HT1080 (cell line): ENCODE measurements around the gene ZNF367. TPM values are rescaled to one million over a fixed set of nuclear protein-coding genes. Genes with fewer than 3 reads are reported as not detected.

Experiments
- DNase-seq: peaks from one replicate; pipeline ENCODE4 v3.0.0-alpha.2; 2015; ENCODE audit warnings: low read depth
- total RNA-seq: library from RNA; depleted of rRNA; stranded (reverse); fragments of >200 nt; shearing (Covaris generic); gene quantifications from 2 replicates; pipeline ENCODE4 v1.2.3, GENCODE V29; 2014

Gene ZNF367
- total RNA-seq, 1 experiment from 2014 or later = 21.6 TPM

DNA sequence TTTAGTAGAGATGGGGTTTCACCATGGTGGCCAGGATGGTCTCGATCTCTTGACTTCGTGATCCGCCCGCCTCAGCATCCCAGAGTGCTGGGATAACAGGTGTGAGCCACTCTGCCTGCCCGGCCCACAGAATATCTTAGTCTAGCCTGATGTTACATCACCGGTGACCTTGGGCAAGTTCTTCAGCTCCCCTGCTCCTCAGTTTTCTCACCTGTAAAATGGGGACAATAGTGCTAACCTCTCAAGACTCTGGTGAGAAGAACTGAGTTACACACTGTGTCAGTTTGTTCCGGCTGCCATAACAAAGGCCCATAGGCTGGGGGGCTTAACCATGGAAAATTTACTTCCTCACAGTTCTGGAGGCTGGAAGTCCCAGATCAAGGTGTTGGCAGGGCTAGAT is 19.3 kb upstream of the ZNF367 start:
- no peak for DNase-seq

DNA sequence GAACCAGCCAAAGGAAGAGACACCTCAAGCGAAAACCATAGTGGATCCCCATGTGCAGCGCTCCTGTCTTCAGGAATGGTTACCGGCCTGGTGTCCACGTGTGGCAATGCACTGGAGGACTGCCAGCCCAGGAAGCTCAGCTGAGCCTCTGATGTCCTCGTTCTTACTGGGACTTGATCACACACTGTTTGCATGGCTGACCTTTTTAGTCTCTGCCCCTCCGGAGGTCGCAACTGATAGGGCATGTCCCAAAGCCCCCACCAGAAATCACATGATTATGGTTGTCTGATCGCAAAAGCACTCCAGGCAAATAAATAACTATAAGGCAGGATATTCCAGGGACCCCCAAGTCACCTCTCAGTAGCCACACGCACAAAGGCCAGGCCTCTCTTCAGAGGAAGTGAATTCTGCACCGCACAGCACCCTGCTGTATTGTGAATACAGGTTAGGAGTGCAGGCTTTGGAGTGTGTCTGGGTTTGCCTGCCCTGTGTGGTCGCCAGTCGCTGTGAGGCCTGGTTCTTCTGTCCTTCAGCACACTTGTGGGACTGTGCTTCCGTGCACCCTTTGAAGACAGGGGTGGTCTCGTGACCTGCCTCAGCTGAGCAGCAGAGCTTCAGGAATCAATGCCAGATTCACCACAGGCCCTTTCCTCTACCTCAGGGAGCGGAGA is 18.4 kb upstream of the ZNF367 start:
- no peak for DNase-seq

DNA sequence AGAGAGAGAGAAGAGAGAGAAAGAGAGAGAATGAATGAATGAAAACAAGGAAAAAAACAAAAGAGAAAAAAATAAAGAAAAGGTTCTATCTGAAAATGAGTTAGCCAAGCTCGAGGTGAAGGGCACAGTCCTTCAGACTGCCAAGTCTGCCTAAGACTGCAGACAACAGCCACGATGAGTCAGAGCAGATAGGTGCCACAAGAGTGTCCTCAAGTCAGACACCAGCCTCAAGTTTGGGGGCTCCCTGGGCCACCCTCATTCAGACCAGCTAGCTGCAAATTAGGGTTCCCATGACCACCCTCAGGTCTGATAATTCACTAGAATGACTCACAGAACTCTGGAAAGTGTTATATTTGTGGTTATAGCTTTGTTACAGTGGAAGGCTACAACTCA is 17.9 kb upstream of the ZNF367 start:
- DNase-seq = no peak

DNA sequence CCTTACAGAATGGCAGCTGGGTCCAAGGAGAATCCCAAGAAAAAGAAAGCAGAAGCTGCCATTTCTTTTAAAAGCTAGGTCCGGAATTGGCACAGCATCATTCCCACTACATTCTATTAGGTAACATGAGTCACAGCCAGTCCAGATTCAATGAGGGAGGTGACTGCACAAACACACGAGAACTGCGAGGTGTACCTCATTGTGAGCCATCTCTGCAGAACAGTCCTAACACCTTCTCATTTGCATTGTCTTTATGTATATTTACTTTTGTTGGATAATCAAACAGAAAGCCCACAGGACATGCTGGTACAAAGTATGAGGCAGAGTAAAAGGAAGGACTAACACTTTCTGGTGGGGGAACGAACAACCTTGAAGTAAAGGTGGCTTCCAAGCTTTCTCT is 17.2 kb upstream of the ZNF367 start:
- DNase-seq = no peak

GRCh38 chr9:96430377-96430776 is 12.2 kb upstream of the ZNF367 start:
- no peak for DNase-seq

GRCh38 chr9:96429732-96430131 is 11.6 kb upstream of the ZNF367 start:
- no peak for DNase-seq

- DNase-seq = no peak
These were observed 7.5 kb upstream of the ZNF367 start for GRCh38 chr9:96425500-96426169.

- DNase-seq = no peak
These were observed 5.8 kb upstream of the ZNF367 start for GRCh38 chr9:96423985-96424336.

GRCh38 chr9:96423322-96423984 is 5.3 kb upstream of the ZNF367 start:
- no peak for DNase-seq

GRCh38 chr9:96420468-96421219 is 2.5 kb upstream of the ZNF367 start:
- DNase-seq = peak; percentile 99

GRCh38 chr9:96419691-96419969 is 1.5 kb upstream of the ZNF367 start:
- DNase-seq = no peak

GRCh38 chr9:96418920-96419690 is 935 bp upstream of the ZNF367 start:
- DNase-seq = peak; percentile 85

DNA sequence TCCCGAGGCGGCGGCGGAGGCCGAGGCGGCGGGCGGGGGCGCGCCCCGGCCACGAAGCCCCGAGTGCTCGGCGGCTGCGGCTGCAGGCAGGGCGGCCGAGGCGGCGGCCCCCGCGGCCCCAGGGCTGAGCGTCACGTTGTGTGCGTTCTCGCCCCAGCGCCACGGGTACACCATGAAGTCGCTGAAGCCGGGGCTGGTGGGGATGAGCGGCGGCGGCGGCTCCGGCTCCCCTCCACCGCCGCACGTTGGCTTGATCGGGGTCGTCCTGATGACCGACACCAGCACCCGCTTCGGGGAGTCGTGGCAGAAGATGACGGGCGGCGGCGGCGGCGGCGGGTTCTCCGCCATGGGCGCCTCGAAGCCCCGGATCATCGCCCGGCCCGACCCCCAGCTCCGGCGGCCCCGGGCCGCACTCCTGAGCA is 498 bp downstream of the ZNF367 start:
- DNase-seq = no peak

- peak; percentile 77 for DNase-seq
These were observed 1.1 kb downstream of the ZNF367 start for GRCh38 chr9:96417051-96417586.

DNA sequence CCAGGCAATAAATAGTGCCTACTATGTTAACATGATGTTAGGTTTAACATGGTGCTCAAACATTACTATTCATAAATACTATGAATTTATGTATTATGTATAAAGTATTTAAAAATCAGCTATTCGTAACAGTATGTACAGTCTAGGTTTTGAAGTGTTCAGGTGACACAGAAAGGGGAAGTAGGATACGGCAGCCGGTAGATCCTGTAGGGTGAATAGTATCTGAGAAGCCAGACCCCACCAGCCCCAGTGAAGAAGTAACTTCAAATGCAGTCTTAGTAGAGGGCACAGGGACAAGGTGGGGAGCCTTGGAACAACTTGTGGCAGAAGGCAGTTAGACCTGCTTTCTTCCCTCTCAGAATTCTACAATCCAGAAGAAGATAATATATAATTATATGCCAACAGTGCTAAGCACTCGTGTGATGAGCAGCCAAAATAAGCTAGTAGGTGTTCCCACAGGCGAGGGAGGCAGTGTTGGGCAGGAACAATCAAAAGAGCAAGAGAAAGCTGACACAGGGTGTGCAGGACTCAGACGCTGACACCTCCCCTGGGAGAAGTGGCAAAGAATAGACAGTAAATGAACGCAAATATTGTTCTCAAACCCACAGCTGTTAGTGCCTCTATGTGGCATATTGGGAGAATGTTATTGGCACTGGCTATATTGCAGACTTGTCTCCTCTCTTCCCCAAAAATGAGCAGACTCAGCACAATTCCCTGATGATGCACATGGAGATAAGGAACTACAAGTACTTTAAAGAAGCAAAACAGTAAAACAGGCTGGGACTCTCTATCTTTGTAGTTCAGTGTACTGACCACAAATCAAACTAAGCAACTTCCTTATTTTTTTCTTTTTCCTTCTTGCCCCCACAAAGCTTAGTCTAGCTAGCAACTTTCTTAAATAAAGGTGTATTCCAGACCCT is 4.6 kb downstream of the ZNF367 start:
- no peak for DNase-seq

GRCh38 chr9:96412174-96412913 is 5.8 kb downstream of the ZNF367 start:
- no peak for DNase-seq

DNA sequence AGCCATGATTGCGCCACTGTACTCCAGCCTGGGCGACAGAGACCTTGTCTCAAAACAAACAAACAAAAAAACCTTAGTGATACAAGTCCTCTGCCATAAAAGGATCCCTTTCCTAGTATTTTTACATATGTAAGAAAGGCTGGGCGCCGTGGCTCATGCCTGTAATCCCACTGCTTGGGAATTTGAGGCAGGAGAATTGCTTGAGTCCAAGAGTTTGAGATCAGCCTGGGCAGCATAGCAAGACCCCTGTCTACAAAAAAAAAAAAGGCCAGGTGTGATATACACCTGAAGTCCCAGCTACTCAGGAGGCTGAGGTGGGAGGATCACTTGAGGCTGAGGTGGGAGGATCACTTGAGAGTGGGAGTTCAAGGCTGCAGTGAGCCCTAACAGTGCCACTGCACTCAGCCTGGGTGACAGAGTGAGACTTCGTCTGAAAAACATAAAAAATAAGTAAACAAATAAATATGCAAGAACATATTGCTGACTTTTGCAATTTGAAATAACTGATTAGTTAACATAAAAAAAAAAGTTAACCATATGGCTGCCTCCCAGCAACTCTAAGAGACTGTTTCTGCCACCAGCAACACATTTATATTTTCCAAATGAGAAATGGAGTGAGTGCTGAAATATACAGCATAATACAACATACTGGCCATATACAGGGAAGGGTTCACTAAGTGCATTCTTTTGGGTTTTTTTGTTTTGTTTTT is 6.9 kb downstream of the ZNF367 start:
- no peak for DNase-seq

GRCh38 chr9:96408409-96409280 is 9.5 kb downstream of the ZNF367 start:
- no peak for DNase-seq
